Large intestine (tissue), 3 donors: ENCODE results near the gene CXCR1. TPM values are rescaled to one million over a fixed set of nuclear protein-coding genes. Genes with fewer than 3 reads are reported as not detected.
"Not testable (repeated sequence)": the region's sequence is repeated elsewhere in the genome, so short reads cannot be mapped to it uniquely, and the experiment has no call there.

Source experiments
- DNase-seq, 2 donors: peaks; one replicate each; pipeline versions ENCODE4 v3.0.0 to v3.0.0-alpha.2; 2013
- H3K27ac ChIP-seq: one replicate; pipeline ENCODE4 v1.5.1; 2013; ENCODE audit warnings: low read length
- H3K27me3 ChIP-seq: 2 replicates; pipeline ENCODE4 v1.6.1; 2013; ENCODE audit warnings: low read length; ENCODE audit not compliant: control insufficient read depth, insufficient read depth
- H3K36me3 ChIP-seq: 2 replicates; pipeline ENCODE4 v1.6.1; 2013; ENCODE audit warnings: low read length; ENCODE audit not compliant: control insufficient read depth, insufficient read depth
- H3K4me1 ChIP-seq: one replicate; pipeline ENCODE4 v1.6.1; 2013; ENCODE audit warnings: low read length; ENCODE audit not compliant: control insufficient read depth, insufficient read depth
- H3K4me3 ChIP-seq: one replicate; pipeline ENCODE4 v1.5.1; 2013; ENCODE audit warnings: low read length
- H3K9me3 ChIP-seq: one replicate; pipeline ENCODE4 v1.6.1; 2013; ENCODE audit warnings: mild to moderate bottlenecking, low read depth, low read length, moderate library complexity; ENCODE audit not compliant: control insufficient read depth
- WGBS: methylation state at CpG from one replicate; pipeline ENCODE4 v1.1.5; 2013; ENCODE audit warnings: low lambda C conversion rate; ENCODE audit not compliant: insufficient coverage; 5-methylcytosine and 5-hydroxymethylcytosine counted together
- polyA plus RNA-seq: library from polyadenylated mRNA; unstranded; fragments of 120-200 nt; gene quantifications from one replicate; pipeline ENCODE4 v1.2.1, GENCODE V29; 2013

CXCR1 gene
- polyA plus RNA-seq, 1 donor = 0.01 TPM

GRCh38 chr2:218187296-218188015 lies 20.7 kb upstream of the CXCR1 start:
- WGBS = no CpG with 5 or more reads among the region's 4 CpGs
- H3K4me1 ChIP-seq = peaks cover 11% of the 10 kb centered on the region
- no peak overlapping the region for H3K27ac ChIP-seq
- no peaks in the 10 kb centered on the region for H3K36me3 ChIP-seq
- no peak overlapping the region for H3K4me3 ChIP-seq
- DNase-seq = peak in 1 of 2 donors; percentile 36
- H3K9me3 ChIP-seq = no peaks in the 10 kb centered on the region
- H3K27me3 ChIP-seq = no peaks in the 10 kb centered on the region

GRCh38 chr2:218186876-218187275 lies 20.1 kb upstream of the CXCR1 start:
- Histone ChIP-seq H3K27ac (no peak overlapping the region), H3K4me3 (no peak overlapping the region), H3K9me3 (no peaks in the 10 kb centered on the region), H3K27me3 (no peaks in the 10 kb centered on the region), H3K4me1 (peaks cover 13% of the 10 kb centered on the region), H3K36me3 (no peaks in the 10 kb centered on the region)
- WGBS = no CpG with 5 or more reads among the region's 1 CpG
- no peak for DNase-seq

DNA sequence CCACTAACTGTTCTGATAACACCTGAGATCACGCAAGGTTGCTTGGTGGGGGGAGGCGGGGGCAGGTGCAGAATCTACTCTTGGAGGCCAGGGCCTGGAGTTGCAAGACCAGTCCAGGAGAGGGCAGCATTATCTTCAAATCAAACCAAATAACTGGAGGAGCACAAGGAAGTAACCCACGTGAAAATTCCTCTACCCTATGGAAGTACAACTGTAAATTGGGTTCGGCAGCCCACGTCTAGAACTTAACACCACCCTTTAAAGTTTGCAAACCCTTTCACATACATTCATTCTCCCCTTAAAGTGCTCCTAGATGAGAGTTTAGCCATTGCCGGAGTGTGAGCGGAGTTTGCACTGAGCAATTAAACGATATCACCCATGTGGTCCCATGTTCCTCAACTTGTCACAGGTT lies 19.6 kb upstream of the CXCR1 start:
- Histone ChIP-seq H3K4me1 (peaks cover 18% of the 10 kb centered on the region), H3K4me3 (no peak overlapping the region), H3K9me3 (no peaks in the 10 kb centered on the region), H3K27ac (no peak overlapping the region), H3K27me3 (no peaks in the 10 kb centered on the region), H3K36me3 (no peaks in the 10 kb centered on the region)
- WGBS = no CpG with 5 or more reads among the region's 8 CpGs
- peak; percentile 58 to 80 for DNase-seq

GRCh38 chr2:218184331-218184730 lies 17.6 kb upstream of the CXCR1 start:
- H3K27ac ChIP-seq = no peak overlapping the region
- DNase-seq = no peak
- peaks cover 30% of the 10 kb centered on the region for H3K4me1 ChIP-seq
- H3K36me3 ChIP-seq = no peaks in the 10 kb centered on the region
- no peaks in the 10 kb centered on the region for H3K9me3 ChIP-seq
- no CpG with 5 or more reads among the region's 1 CpG for WGBS
- no peaks in the 10 kb centered on the region for H3K27me3 ChIP-seq
- no peak overlapping the region for H3K4me3 ChIP-seq

- WGBS = no CpG with 5 or more reads among the region's 9 CpGs
- Histone ChIP-seq H3K36me3 (no peaks in the 10 kb centered on the region), H3K9me3 (no peaks in the 10 kb centered on the region), H3K27me3 (no peaks in the 10 kb centered on the region), H3K27ac (peak overlapping the region; percentile 70), H3K4me1 (peaks cover 22% of the 10 kb centered on the region), H3K4me3 (no peak overlapping the region)
- DNase-seq = peak; percentile 85 to 89
Measured at GRCh38 chr2:218180467-218181114, 13.8 kb upstream of the CXCR1 start.

- Histone ChIP-seq H3K9me3 (no peaks in the 10 kb centered on the region), H3K4me3 (no peak overlapping the region), H3K4me1 (peaks cover 22% of the 10 kb centered on the region), H3K36me3 (no peaks in the 10 kb centered on the region), H3K27me3 (no peaks in the 10 kb centered on the region), H3K27ac (peak overlapping the region; percentile 70)
- whole genome bisulfite sequencing = no CpG with 5 or more reads among the region's 4 CpGs
- DNase-seq = no peak
Measured at GRCh38 chr2:218179782-218180181, 13.0 kb upstream of the CXCR1 start.

DNA sequence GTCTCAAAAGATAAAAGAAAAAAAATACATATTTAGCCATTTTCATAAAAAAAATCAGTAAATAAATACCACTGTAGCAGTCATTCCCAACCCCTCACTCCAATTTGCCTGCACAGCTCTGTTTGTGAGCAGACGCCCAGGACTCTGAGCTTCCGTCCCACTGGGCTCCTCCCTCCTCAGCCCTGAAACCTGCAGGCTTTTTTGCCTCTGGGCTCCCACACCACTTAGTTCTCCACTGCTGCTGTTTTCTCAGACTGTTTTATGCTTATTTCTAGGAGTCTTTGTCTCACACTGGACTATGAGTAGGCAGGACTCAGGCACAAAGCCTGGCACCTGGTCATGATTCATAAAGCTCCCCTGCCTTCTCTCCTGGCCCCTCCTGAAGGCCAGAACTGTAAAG lies 6.1 kb upstream of the CXCR1 start:
- no peaks in the 10 kb centered on the region for H3K9me3 ChIP-seq
- H3K4me1 ChIP-seq = peaks cover 13% of the 10 kb centered on the region
- no peak overlapping the region for H3K27ac ChIP-seq
- no CpG with 5 or more reads among the region's 2 CpGs for WGBS
- H3K4me3 ChIP-seq = no peak overlapping the region
- DNase-seq = no peak
- H3K27me3 ChIP-seq = no peaks in the 10 kb centered on the region
- no peaks in the 10 kb centered on the region for H3K36me3 ChIP-seq

- H3K4me1 ChIP-seq = peaks cover 13% of the 10 kb centered on the region
- not testable (repeated sequence) for H3K27ac ChIP-seq, H3K9me3 ChIP-seq, DNase-seq, H3K36me3 ChIP-seq, H3K27me3 ChIP-seq, H3K4me3 ChIP-seq
- WGBS = 100% methylated on average over 2 of the region's 3 CpGs
Measured at GRCh38 chr2:218171744-218172143, 5.0 kb upstream of the CXCR1 start.

DNA sequence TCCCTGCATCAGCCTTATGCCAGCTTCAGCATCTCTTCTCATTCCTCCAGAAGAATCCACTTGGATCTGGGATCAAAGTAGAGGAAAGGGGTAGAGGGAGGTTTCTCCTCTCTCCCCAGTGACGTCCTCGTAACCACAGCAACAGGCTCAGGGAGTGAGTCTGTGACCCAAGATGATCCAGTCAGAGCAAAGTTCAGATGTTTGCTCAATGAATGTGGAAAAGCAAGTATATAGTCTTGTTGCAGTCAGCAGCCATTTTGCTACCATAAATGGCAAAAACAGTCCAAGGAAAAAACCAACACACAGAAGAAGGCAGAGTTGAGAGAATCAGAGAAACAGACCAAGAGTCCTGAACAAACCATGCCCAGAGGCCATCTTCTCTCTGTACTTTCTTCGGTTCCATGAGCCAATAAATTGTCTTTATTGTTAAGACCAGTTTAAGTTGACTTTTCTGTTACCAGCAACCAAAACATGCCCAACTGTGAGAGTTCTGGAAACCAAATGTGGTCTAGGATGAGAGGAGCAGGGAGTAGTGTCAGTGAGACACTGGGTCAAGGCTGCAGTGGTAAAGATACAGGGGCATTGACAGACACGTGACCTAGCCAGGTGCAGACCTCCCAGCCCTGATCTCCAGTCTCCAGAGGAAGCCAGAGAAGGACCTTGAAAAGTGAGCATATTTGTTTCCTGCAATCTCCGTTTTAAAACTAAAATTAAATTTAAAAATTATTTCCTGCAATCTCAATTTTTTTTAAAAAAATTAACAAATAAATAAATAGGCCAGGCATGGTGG lies 3.2 kb upstream of the CXCR1 start:
- WGBS = 83% methylated on average over 1 of the region's 5 CpGs
- H3K36me3 ChIP-seq = no peaks in the 10 kb centered on the region
- peak; percentile 91 to 95 for DNase-seq
- no peaks in the 10 kb centered on the region for H3K9me3 ChIP-seq
- H3K27ac ChIP-seq = peak overlapping the region; percentile 36
- no peak overlapping the region for H3K4me3 ChIP-seq
- peaks cover 4% of the 10 kb centered on the region for H3K27me3 ChIP-seq
- H3K4me1 ChIP-seq = peaks cover 10% of the 10 kb centered on the region

DNA sequence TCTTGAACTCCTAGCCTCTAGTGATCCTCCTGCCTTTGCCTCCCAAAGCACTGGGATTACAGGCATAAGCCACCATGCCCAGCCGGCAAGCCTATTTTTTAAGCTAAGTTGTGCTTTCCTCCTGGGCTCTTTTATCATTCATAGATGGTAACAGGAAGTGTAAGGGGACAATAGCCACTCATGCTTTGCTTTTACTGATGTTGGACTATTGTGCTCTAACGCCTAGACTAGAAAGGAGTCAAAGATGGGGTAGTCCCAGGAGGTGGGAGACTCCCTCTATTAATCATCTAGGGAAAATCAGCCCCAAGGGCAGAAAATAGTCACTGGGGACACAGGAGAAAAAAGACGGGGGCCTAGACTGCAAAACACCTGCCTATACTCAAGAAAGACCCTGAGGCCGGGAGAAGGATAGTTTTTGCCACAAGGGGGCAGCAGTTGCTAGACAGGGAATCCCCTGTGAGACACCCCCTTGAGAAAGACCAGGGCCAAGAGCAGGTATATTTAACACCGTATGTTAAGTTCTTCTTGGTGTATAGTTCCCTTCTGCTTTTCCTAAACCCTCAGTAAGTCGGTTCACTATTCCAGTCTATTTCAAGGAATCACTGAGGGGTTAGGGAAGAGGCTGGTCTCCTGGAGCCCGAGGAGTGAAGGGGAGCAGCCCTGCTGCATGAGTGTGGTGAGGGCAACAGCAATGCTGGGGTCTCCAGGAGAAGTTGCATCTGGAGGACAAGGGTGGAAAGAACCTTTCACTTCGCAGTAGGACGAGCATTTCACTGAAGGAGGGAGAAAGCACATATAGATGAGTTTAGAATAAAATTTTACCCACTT lies 2.1 kb upstream of the CXCR1 start:
- no peaks in the 10 kb centered on the region for H3K36me3 ChIP-seq
- WGBS = no CpG with 5 or more reads among the region's 9 CpGs
- peaks cover 10% of the 10 kb centered on the region for H3K4me1 ChIP-seq
- H3K27ac ChIP-seq = peak overlapping the region; percentile 36
- no peak overlapping the region for H3K4me3 ChIP-seq
- H3K27me3 ChIP-seq = peaks cover 4% of the 10 kb centered on the region
- H3K9me3 ChIP-seq = no peaks in the 10 kb centered on the region
- peak; percentile 37 to 57 for DNase-seq
